ENCODE results near the gene OIP5.
"Not testable (repeated sequence)": the region's sequence is repeated elsewhere in the genome, so short reads cannot be mapped to it uniquely, and the experiment has no call there.

The OIP5 gene

DNA sequence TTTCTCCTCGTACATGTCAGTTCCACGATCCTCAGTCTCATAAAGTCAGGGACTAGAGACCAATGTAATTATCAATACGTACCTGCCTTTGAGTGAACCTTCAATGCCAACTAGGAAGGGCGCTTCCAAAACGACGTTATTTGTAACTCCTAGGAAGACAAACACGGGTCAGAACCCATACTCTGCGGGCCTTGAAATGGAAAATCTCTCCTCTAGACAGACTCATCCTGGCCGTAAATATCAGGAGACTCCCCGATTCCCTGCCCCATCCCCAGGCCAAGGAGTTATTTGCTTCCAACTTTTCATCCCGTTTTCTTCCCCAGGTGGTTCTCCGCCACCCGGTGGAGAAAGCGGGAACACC is 578 bp downstream of the OIP5 start:
- no peak for TF ChIP-seq ZFX (IDR thresholded peaks at IDR 0.05)
- TF ChIP-seq, protein P1, sequence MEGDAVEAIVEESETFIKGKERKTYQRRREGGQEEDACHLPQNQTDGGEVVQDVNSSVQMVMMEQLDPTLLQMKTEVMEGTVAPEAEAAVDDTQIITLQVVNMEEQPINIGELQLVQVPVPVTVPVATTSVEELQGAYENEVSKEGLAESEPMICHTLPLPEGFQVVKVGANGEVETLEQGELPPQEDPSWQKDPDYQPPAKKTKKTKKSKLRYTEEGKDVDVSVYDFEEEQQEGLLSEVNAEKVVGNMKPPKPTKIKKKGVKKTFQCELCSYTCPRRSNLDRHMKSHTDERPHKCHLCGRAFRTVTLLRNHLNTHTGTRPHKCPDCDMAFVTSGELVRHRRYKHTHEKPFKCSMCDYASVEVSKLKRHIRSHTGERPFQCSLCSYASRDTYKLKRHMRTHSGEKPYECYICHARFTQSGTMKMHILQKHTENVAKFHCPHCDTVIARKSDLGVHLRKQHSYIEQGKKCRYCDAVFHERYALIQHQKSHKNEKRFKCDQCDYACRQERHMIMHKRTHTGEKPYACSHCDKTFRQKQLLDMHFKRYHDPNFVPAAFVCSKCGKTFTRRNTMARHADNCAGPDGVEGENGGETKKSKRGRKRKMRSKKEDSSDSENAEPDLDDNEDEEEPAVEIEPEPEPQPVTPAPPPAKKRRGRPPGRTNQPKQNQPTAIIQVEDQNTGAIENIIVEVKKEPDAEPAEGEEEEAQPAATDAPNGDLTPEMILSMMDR (conservative IDR thresholded peaks at IDR 0.05), result peak; percentile 87
- peak overlapping the region; percentile 99 for H3K27ac ChIP-seq

DNA sequence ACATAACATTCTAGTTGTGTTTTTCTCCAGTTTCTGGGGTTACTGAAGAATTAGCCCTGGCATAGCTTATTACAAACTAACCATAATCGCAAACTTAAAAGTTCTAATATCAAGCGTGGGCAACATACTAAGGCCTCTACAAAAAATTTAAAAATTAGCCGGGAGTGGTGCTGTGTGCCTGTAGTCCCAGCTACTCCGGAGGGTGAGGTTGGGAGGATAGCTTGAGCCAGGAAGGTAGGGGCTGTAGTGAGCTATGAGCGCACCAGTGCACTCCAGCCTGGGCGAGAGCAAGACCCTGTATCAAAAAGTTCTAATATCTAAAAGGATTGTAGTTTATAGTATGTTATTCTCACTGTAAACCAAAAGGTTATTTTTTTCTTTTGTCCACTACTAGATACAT is 1.1 kb downstream of the OIP5 start:
- peak overlapping the region; percentile 99 for H3K27ac ChIP-seq
- TF ChIP-seq, protein P1 (conservative IDR thresholded peaks at IDR 0.05), result no peak
- TF ChIP-seq ZFX (IDR thresholded peaks at IDR 0.05), result no peak

DNA sequence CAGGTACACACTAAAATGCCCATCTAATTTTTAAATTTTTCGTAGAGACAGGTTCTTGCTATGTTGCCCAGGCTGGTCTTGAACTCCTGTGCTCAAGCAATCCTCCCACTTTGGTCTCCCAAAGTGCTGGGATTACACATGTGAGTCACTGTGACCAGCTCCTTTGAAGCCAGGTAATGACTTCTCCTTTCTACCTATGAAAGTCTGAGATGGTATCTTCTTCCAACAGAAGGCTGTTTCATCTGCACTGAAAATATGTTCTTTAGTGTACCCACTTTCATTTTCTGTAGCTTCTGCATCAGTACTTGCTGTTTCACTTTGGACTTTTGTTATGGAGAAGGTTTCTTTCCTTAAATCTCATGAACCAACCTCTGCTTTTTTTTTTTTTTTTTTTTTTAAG is 8.8 kb downstream of the OIP5 start:
- H3K27ac ChIP-seq, result no peak overlapping the region
- TF ChIP-seq, protein P1 (conservative IDR thresholded peaks at IDR 0.05), result no peak
- no peak for TF ChIP-seq ZFX (IDR thresholded peaks at IDR 0.05)

DNA sequence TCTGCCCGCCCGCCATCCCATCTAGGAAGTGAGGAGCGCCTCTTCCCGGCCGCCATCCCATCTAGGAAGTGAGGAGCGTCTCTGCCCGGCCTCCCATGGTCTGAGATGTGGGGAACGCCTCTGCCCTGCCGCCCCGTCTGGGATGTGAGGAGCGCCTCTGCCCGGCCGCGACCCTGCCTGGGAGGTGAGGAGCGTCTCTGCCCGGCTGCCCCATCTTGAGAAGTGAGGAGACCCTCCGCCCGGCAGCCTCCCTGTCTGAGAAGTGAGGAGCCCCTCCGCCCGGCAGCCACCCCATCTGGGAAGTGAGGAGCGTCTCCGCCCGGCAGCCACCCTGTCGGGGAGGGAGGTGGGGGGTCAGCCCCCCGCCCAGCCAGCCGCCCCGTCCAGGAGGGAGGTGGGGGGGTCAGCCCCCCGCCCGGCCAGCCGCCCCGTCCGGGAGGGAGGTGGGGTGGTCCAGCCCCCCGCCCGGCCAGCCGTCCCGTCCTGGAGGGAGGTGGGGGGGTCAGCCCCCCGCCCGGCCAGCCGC is 11.5 kb downstream of the OIP5 start:
- H3K27ac ChIP-seq, result not testable (repeated sequence)

DNA sequence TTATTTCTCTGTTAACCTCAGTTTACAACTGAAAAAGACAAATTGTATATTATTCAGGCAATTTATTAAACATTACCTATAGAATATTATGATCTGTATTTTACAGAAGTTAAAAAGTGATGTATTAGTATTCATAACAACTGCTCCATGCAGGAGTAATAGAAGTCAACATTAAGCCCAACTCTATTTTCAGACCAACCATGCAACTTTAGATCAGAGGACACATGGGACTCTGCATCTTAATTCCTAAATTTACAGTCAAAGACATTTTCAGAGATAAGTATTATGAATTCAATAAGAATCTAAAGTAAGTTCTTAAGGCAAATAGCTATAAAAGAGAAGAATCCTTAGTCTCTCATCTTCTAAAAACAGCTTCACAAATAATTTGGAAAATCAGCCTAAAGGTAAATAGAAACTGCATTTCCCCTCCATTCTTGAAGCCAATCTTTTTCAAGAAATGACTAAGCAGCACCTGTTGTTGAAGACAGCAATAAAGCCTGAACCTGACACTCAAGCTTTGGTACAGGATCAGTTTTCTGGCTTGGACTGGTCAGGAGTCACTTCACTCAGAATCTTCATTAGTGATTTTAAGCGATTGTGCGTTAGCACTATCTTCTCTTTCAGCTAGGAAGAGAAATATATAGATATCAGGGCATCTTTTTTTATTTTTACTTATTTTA is 23.0 kb downstream of the OIP5 start:
- H3K27ac ChIP-seq, result no peak overlapping the region
- no peak for TF ChIP-seq ZFX (IDR thresholded peaks at IDR 0.05)
- TF ChIP-seq, protein P1 (conservative IDR thresholded peaks at IDR 0.05), result no peak

DNA sequence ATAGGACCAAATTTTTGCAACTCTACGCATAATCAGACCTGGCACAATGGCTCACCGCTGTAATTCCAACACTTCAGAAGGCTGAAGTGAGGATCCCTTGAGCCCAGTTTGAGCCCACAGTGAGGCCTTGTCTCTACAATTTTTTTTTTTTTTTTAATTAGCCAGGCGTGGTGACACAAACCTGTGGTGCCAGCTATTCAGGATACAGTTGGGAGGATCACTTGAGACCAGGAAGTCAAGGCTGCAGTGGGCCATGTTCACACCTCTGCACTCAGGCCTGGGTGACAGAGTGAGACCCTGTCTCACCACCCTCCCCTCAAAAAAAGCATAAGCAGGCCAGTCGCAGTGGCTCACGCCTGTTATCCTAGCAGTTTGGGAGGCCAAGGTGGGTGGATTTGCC is 24.7 kb downstream of the OIP5 start:
- TF ChIP-seq, protein P1 (conservative IDR thresholded peaks at IDR 0.05), result no peak
- no peak for TF ChIP-seq ZFX (IDR thresholded peaks at IDR 0.05)
- no peak overlapping the region for H3K27ac ChIP-seq

DNA sequence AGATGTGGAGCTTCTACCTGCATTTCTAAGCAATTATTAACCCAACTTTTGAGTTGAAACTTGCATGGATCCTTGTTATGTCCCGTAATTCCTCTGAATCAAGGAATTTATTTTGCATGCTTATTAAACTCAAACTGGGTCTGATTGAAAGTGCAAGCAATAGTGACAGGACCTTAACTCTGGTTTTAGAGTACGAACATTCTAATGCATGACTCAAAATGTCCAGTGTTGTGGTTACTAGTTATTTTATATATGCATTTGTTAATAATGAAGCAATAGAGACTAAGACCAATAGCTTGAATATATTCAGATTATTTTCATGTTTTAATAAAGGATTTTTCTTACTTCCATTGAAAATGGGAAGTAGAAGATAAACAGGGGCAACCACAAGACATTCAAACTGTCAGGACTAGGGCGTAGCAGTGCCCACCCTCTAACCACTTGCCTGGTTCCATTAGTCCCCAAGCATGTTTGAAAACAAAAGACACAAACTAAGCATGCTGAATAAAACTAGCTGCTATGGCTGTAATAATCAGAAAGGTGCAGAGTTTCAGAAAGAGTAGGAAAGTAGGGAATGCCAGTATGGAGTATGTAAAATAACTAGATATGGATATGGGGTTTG is 28.1 kb downstream of the OIP5 start:
- H3K27ac ChIP-seq, result no peak overlapping the region
- TF ChIP-seq, protein P1 (conservative IDR thresholded peaks at IDR 0.05), result no peak
- no peak for TF ChIP-seq ZFX (IDR thresholded peaks at IDR 0.05)

DNA sequence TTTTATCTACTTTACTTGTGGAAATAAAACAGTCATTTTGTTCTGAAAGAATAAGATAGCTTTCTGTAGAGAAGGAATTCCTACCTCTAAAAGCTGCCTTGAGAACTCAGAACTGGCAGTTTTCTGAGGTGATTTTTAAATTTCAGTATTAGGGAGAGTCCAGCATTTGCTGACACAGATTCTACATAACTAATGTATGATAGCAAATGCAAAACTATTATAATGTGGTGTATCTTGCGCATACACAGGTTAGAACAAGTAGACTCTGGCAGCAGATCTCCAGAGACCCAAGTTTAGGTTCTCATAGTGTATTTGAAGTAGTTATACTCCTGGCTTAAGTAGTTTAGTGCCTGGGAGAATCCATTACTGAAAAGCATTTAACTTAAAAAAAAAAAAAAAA is 30.8 kb downstream of the OIP5 start:
- H3K27ac ChIP-seq, result no peak overlapping the region
- TF ChIP-seq, protein P1 (conservative IDR thresholded peaks at IDR 0.05), result no peak
- no peak for TF ChIP-seq ZFX (IDR thresholded peaks at IDR 0.05)

DNA sequence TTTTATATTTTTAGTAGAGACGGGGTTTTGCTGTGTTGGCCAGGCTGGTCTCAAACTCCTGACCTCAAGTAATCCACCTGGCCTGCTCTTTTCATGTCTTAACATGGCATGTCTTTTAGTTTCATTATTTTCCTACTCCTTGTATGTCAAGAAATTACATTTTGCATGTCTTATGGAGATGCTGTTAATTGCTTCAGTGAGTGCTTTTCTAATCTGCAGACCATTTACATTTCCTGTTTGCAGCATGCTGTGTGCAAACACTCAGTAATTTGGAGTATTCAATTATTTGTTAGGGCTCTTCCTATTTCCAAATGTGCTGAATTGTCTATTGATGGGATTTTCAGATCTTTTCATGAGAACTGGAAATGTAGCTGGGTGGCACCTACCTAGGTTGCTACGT is 31.3 kb downstream of the OIP5 start:
- not testable (repeated sequence) for H3K27ac ChIP-seq

Measured in C4-2B (cell line).